ENCODE data around the gene GPR32.
"Not testable (repeated sequence)": the region's sequence is repeated elsewhere in the genome, so short reads cannot be mapped to it uniquely, and the experiment has no call there.

Gene GPR32

GRCh38 chr19:50808856-50809255, 38.6 kb downstream of the GPR32 start:
- TF ChIP-seq CTCF (conservative IDR thresholded peaks at IDR 0.05), result no peak
- no peak overlapping the region for H3K27ac ChIP-seq

- H3K27ac ChIP-seq, result not testable (repeated sequence)
These were observed 41.5 kb downstream of the GPR32 start for GRCh38 chr19:50811622-50812238.

- TF ChIP-seq CTCF (conservative IDR thresholded peaks at IDR 0.05), result no peak
- H3K27ac ChIP-seq, result no peak overlapping the region
These were observed 42.2 kb downstream of the GPR32 start for GRCh38 chr19:50812474-50812873.

GRCh38 chr19:50814883-50815282, 44.6 kb downstream of the GPR32 start:
- no peak for TF ChIP-seq CTCF (conservative IDR thresholded peaks at IDR 0.05)
- H3K27ac ChIP-seq, result no peak overlapping the region

GRCh38 chr19:50815439-50815838, 45.2 kb downstream of the GPR32 start:
- no peak overlapping the region for H3K27ac ChIP-seq
- TF ChIP-seq CTCF (conservative IDR thresholded peaks at IDR 0.05), result no peak

GRCh38 chr19:50817941-50818858, 47.9 kb downstream of the GPR32 start:
- peak overlapping the region; percentile 78 for H3K27ac ChIP-seq
- no peak for TF ChIP-seq CTCF (conservative IDR thresholded peaks at IDR 0.05)

GRCh38 chr19:50818859-50819472, 48.7 kb downstream of the GPR32 start:
- H3K27ac ChIP-seq, result peak overlapping the region; percentile 78; the same call in 1 of the 2 replicates
- no peak for TF ChIP-seq CTCF (conservative IDR thresholded peaks at IDR 0.05)

Measured in VCaP (cell line).